NCI-H2196 (cell line): Measurements from ENCODE around the gene FAM222A.
A peak's percentile ranks its signal among the peaks of the same experiment; 100 is the strongest.

ENCODE experiments used
- DNase-seq: peaks from one replicate; lab custom pipeline; 2025; ENCODE audit not compliant: unreplicated experiment; lab: John Stamatoyannopoulos, UW

Gene FAM222A

GRCh38 chr12:109770861-109771670, 57.4 kb downstream of the FAM222A start:
- DNase-seq, result no peak

- DNase-seq, result no peak
These were observed 58.4 kb downstream of the FAM222A start for GRCh38 chr12:109771746-109772621.

GRCh38 chr12:109772622-109773321, 59.1 kb downstream of the FAM222A start:
- no peak for DNase-seq

- no peak for DNase-seq
These were observed 59.9 kb downstream of the FAM222A start for GRCh38 chr12:109773384-109774011.

- DNase-seq, result peak; percentile 75
These were observed 61.7 kb downstream of the FAM222A start for GRCh38 chr12:109775172-109775881.

GRCh38 chr12:109776624-109777023, 63.0 kb downstream of the FAM222A start:
- no peak for DNase-seq

- peak; percentile 59 for DNase-seq
These were observed 63.9 kb downstream of the FAM222A start for GRCh38 chr12:109777544-109777943.

GRCh38 chr12:109778684-109779083, 65.1 kb downstream of the FAM222A start:
- DNase-seq, result no peak

GRCh38 chr12:109779382-109779781, 65.8 kb downstream of the FAM222A start:
- DNase-seq, result peak; percentile 16

GRCh38 chr12:109781668-109782325, 68.2 kb downstream of the FAM222A start:
- no peak for DNase-seq

- DNase-seq, result no peak
These were observed 68.7 kb downstream of the FAM222A start for GRCh38 chr12:109782326-109782703.

- no peak for DNase-seq
These were observed 69.7 kb downstream of the FAM222A start for GRCh38 chr12:109783135-109783964.

- no peak for DNase-seq
These were observed 70.3 kb downstream of the FAM222A start for GRCh38 chr12:109783965-109784244.

GRCh38 chr12:109785854-109786253, 72.2 kb downstream of the FAM222A start:
- DNase-seq, result no peak

GRCh38 chr12:109786799-109787198, 73.2 kb downstream of the FAM222A start:
- DNase-seq, result no peak

GRCh38 chr12:109789526-109790048, 76.0 kb downstream of the FAM222A start:
- no peak for DNase-seq

GRCh38 chr12:109792992-109793391, 79.4 kb downstream of the FAM222A start:
- DNase-seq, result no peak

GRCh38 chr12:109793411-109793810, 79.8 kb downstream of the FAM222A start:
- DNase-seq, result no peak
